Neural cell (in vitro differentiated cells): ENCODE data around the gene A1CF. TPM values are rescaled to one million over a fixed set of nuclear protein-coding genes. Genes with fewer than 3 reads are reported as not detected.

Experiments
- H2AFZ ChIP-seq: fragments of 200-600, 300-800 bp; sonication (generic), shearing (Covaris generic); 2 replicates; pipeline ENCODE4 v1.6.0; 2014; ENCODE audit warnings: low read depth, mild to moderate bottlenecking, antibody characterized with exemption, low read length, moderate library complexity
- H3F3A ChIP-seq: fragments of 200-600 bp; shearing (Covaris generic); 2 replicates; pipeline ENCODE4 v1.6.1; 2016; ENCODE audit warnings: mild to moderate bottlenecking, moderate library complexity, mixed read lengths, antibody characterized with exemption, low read length; ENCODE audit not compliant: insufficient read depth, poor library complexity, severe bottlenecking
- H3K27ac ChIP-seq: fragments of 200-600, 300-800 bp; sonication (generic), shearing (Covaris generic); 2 replicates; pipeline ENCODE4 v1.5.1; 2014; ENCODE audit warnings: mild to moderate bottlenecking, low read length, moderate library complexity
- H3K27me3 ChIP-seq: fragments of 300-800, 200-600 bp; sonication (generic), shearing (Covaris generic); 2 replicates; pipeline ENCODE4 v1.6.0; 2014; ENCODE audit warnings: mild to moderate bottlenecking, low read depth, low read length, moderate library complexity; ENCODE audit not compliant: insufficient read depth
- H3K36me3 ChIP-seq: fragments of 300-800, 200-600 bp; sonication (generic), shearing (Covaris generic); 2 replicates; pipeline ENCODE4 v1.5.1; 2014; ENCODE audit warnings: mild to moderate bottlenecking, antibody characterized with exemption, low read length, moderate library complexity; ENCODE audit not compliant: insufficient read depth
- H3K4me2 ChIP-seq: fragments of 300-800, 200-600 bp; sonication (generic), shearing (Covaris generic); 2 replicates; pipeline ENCODE4 v1.6.0; 2014; ENCODE audit warnings: mild to moderate bottlenecking, low read length
- H3K4me3 ChIP-seq: fragments of 300-800, 200-600 bp; sonication (generic), shearing (Covaris generic); 2 replicates; pipeline ENCODE4 v1.5.1; 2014; ENCODE audit warnings: mild to moderate bottlenecking, low read length, moderate library complexity
- H3K79me2 ChIP-seq: fragments of 200-600 bp; shearing (Covaris generic); replicated peaks from 2 replicates; pipeline ENCODE4 v1.6.0; 2014; ENCODE audit warnings: mild to moderate bottlenecking, low read length, moderate library complexity; ENCODE audit not compliant: insufficient read depth
- H3K9ac ChIP-seq: fragments of 300-800, 200-600 bp; sonication (generic), shearing (Covaris generic); 2 replicates; pipeline ENCODE4 v1.6.1; 2016; ENCODE audit warnings: mild to moderate bottlenecking, low read length, mixed read lengths
- H3K9me2 ChIP-seq: fragments of 200-600 bp; shearing (Covaris generic); 2 replicates; pipeline ENCODE4 v1.6.1; 2016; ENCODE audit warnings: mild to moderate bottlenecking, low read length, mixed read lengths; ENCODE audit not compliant: insufficient read depth
- H3K9me3 ChIP-seq: fragments of 200-600, 300-800 bp; sonication (generic), shearing (Covaris generic); 2 replicates; pipeline ENCODE4 v1.6.1; 2016; ENCODE audit warnings: mild to moderate bottlenecking, mixed run types, low read length, moderate library complexity, mixed read lengths
- H4K20me1 ChIP-seq: fragments of 200-600 bp; shearing (Covaris generic); 2 replicates; pipeline ENCODE4 v1.6.1; 2016; ENCODE audit warnings: mild to moderate bottlenecking, mixed run types; ENCODE audit not compliant: insufficient read depth
- CTCF ChIP-seq: fragments of 450-650 bp; IDR thresholded peaks from 2 replicates; pipeline ENCODE4 v1.5.1; 2014; ENCODE audit warnings: antibody characterized with exemption, mild to moderate bottlenecking, moderate library complexity; ENCODE audit not compliant: poor library complexity, severe bottlenecking
- EP300 ChIP-seq: fragments of 450-650 bp; conservative IDR thresholded peaks from 2 replicates; pipeline ENCODE4 v1.6.1; 2014; ENCODE audit warnings: antibody characterized with exemption, mild to moderate bottlenecking, moderate library complexity; ENCODE audit not compliant: poor library complexity, severe bottlenecking
- EZH2 ChIP-seq: fragments of 200-600, 300-800 bp; shearing (Covaris generic), sonication (generic); IDR thresholded peaks from 2 replicates; pipeline ENCODE4 v1.6.1; 2014; ENCODE audit warnings: antibody characterized with exemption, low read length, borderline replicate concordance, mild to moderate bottlenecking; ENCODE audit not compliant: insufficient read depth, poor library complexity, severe bottlenecking
- MXI1 ChIP-seq: fragments of 450-650 bp; conservative IDR thresholded peaks from 2 replicates; pipeline ENCODE4 v1.6.1; 2014; ENCODE audit warnings: antibody characterized with exemption, mild to moderate bottlenecking; ENCODE audit not compliant: poor library complexity, severe bottlenecking
- POLR2AphosphoS5 ChIP-seq: IDR thresholded peaks from 2 replicates; pipeline ENCODE4 v1.6.1; 2012
- RAD21 ChIP-seq: fragments of 450-650 bp; conservative IDR thresholded peaks from 2 replicates; pipeline ENCODE4 v1.6.1; 2014; ENCODE audit warnings: antibody characterized with exemption, mild to moderate bottlenecking, moderate library complexity
- REST ChIP-seq: IDR thresholded peaks from 2 replicates; pipeline ENCODE4 v1.6.1; 2012; ENCODE audit warnings: borderline replicate concordance
- SMC3 ChIP-seq: fragments of 450-650 bp; conservative IDR thresholded peaks from 2 replicates; pipeline ENCODE4 v1.6.1; 2014; ENCODE audit warnings: antibody characterized with exemption, mild to moderate bottlenecking, moderate library complexity; ENCODE audit not compliant: poor library complexity
- TAF1 ChIP-seq: IDR thresholded peaks from 2 replicates; pipeline ENCODE4 v1.6.1; 2012; ENCODE audit warnings: low read depth
- polyA plus RNA-seq: library from polyadenylated mRNA; depleted of rRNA; stranded (reverse); fragments of >200 nt; gene quantifications from 2 replicates; pipeline ENCODE4 v1.2.3, GENCODE V29; 2014

A1CF gene
- polyA plus RNA-seq, 1 donor from 2014 or later: not detected

- H3K9me3 ChIP-seq: no peaks in the 10 kb centered on the region
- H4K20me1 ChIP-seq: no peaks in the 10 kb centered on the region
- H3K27ac ChIP-seq: no peak overlapping the region
- H3K9me2 ChIP-seq: no peaks in the 10 kb centered on the region
- H3K9ac ChIP-seq: no peak overlapping the region
- H3K4me2 ChIP-seq: no peak overlapping the region
- no peak overlapping the region for H3K4me3 ChIP-seq
- H3F3A ChIP-seq: no peaks in the 10 kb centered on the region
- H3K36me3 ChIP-seq: no peaks in the 10 kb centered on the region
- H3K79me2 ChIP-seq: no peaks in the 10 kb centered on the region
- no peaks in the 10 kb centered on the region for H3K27me3 ChIP-seq
- no peak overlapping the region for H2AFZ ChIP-seq
- no peak for TF ChIP-seq TAF1
- TF ChIP-seq EZH2: no peak
- no peak for TF ChIP-seq MXI1
- no peak for TF ChIP-seq EP300
- TF ChIP-seq POLR2AphosphoS5: no peak
- no peak for TF ChIP-seq REST
- no peak for TF ChIP-seq SMC3
- TF ChIP-seq CTCF: no peak
- no peak for TF ChIP-seq RAD21
These were observed 33.3 kb downstream of the A1CF start for GRCh38 chr10:50851884-50852671.

GRCh38 chr10:50850578-50851230, 34.7 kb downstream of the A1CF start:
- Histone ChIP-seq H3K9me2 (no peaks in the 10 kb centered on the region), H3K36me3 (no peaks in the 10 kb centered on the region), H3K27ac (no peak overlapping the region), H3K9ac (no peak overlapping the region), H3K9me3 (no peaks in the 10 kb centered on the region), H3K4me3 (no peak overlapping the region), H3K4me2 (no peak overlapping the region), H3F3A (no peaks in the 10 kb centered on the region), H3K79me2 (no peaks in the 10 kb centered on the region), H3K27me3 (no peaks in the 10 kb centered on the region), H2AFZ (no peak overlapping the region), H4K20me1 (no peaks in the 10 kb centered on the region)
- no peak for TF ChIP-seq TAF1
- TF ChIP-seq EP300: no peak
- TF ChIP-seq CTCF: no peak
- no peak for TF ChIP-seq RAD21
- TF ChIP-seq SMC3: no peak
- TF ChIP-seq EZH2: no peak
- no peak for TF ChIP-seq REST
- no peak for TF ChIP-seq POLR2AphosphoS5
